Stimulated activated CD8-positive, alpha-beta memory T cell treated with anti-CD3 and anti-CD28 coated beads, Interleukin-7, amount 100 ng/mL, for 4 hours (primary cell): ENCODE data around the gene BEST1.
"Not testable (repeated sequence)": the region's sequence is repeated elsewhere in the genome, so short reads cannot be mapped to it uniquely, and the experiment has no call there.

Experiments used
- DNase-seq, 2 donors: peaks; one replicate each; pipeline ENCODE4 v3.0.0-alpha.2; 2020; ENCODE audit warnings: low read depth in 2 of 2

Gene BEST1

DNA sequence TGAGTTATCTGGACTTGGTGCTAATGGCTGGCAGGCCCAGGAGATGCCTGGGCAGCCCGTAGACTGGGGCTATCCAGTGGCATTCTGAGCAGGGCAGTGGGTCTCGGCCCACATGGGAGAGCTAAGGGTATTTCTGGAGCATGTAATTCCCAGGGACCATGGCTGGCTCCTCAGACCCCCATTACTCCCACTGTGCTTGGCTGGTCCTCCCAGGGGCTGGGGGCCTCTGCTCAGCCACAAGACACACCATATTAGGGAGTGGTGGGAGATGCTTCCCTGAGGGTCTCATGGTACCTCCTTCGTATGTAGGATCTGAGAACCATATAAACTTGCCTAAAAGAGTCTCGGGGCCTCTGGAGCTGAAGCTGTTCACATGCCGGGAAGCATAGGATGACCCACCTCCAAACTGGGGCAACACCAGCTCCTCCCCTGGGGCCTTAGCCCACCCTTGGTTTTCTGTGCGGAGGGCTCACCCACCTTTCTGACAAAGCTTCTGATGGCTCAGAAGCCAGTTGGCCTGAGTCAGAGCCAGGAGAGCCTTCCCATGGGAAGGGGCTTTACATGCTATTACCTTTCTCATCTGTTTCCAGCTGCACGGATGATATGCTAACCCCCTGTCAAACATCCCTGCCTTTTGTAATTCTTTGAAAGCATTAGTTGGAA is 26.8 kb downstream of the BEST1 start:
- no peak for DNase-seq

DNA sequence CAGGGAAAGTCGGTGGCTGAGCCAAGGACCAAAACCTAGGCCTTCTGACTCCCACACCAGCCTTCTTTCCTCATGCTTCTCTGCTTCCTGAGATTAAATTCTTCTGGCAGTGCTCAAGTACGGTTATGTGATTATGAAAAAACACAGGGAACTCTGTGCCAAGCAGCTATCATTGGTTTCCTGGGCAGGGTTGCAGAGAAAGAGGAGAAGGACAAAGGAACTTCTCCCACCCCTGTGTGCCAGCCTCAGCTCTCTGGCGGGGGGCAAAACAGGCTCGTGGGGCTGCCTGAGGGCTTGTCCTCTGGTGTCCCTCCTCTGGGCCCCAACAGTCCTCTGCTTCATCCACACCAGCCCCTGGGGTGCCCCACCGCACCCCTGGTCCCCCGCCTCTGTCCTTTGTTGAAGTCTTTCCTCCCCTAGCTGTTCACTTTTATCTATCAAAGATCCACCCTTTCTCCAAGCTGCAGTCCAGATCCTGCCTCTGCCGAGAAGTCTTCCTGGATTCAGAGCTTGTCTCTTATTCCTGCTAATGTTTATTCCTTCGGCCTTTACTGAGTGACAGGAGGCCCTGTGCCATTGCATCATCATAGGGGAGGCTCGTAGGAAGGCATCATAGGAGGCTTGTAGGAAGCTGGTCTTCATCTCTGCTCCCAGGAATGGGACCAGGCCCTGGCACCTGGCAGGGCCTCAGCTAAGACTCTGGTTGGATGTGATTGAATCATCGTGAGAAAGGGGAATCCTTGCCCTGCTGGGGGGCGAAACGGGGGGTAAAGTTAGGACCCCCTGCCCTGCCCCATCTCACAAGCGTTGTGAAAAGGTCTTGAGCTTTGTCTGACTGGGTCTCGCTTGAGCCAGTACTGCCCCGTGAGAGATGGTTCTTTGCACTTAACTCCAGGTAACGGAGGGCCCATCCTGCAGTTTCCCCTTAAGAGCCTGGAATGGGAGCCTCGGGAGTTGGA is 28.8 kb downstream of the BEST1 start:
- DNase-seq: no peak

DNA sequence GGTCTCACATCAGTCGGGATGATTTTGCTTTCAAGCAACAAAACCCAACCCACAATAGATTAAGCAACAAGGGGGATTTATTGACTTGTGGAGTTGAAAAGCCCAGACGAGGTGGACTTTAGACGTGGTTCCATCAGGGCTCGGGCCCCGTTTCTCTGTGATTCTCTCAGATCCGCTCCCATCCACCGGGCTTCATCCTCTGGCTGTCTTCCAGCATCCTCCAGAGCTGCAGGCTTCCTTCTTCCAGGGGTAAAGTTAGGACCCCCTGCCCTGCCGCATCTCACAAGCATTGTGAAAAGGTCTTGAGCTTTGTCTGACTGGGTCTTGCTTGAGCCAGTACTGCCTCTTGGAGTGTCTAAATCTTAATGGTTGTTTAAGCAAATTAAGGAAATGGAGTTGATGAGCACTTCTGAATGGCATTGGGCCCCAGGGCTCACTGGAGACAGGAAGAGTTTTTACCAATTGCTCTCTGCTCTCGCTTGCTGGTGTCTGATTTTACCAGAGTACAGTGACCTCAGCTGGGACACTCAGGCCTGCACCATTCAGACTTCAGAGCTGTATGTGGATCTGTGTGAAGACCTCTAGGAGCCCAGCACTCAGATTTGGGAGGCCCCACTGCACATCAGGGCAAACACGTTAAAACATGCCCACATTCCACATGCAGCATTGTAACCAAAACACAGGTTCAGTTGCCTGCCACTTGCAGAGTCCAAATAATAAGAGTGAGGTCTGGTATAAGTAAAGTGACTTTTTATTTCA is 30.8 kb downstream of the BEST1 start:
- DNase-seq: no peak

GRCh38 chr11:61983419-61983818 is 33.3 kb downstream of the BEST1 start:
- DNase-seq: no peak

- DNase-seq: no peak
These were observed 35.7 kb downstream of the BEST1 start for GRCh38 chr11:61985869-61986268.

- no peak for DNase-seq
These were observed 44.8 kb downstream of the BEST1 start for GRCh38 chr11:61994981-61995380.

DNA sequence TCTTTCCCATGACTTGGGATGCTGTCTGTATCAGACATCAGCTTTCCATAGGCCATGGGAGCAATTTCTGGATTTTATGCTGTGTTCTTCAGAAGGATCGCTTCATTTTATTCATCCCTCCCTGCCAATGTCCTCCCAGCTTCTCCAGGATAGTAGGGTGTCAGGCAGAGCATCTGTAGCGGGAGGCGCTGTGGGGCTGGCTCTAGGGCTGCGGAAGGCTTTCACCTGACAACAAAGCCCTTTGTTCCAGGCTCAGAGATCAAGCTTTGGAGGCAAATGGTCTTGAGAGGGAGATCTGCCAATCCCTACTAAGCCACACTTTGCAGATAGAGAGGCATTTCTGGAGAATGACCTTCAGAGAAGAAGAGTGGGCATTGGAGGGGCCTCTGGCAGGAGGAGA is 46.8 kb downstream of the BEST1 start:
- DNase-seq: no peak

DNA sequence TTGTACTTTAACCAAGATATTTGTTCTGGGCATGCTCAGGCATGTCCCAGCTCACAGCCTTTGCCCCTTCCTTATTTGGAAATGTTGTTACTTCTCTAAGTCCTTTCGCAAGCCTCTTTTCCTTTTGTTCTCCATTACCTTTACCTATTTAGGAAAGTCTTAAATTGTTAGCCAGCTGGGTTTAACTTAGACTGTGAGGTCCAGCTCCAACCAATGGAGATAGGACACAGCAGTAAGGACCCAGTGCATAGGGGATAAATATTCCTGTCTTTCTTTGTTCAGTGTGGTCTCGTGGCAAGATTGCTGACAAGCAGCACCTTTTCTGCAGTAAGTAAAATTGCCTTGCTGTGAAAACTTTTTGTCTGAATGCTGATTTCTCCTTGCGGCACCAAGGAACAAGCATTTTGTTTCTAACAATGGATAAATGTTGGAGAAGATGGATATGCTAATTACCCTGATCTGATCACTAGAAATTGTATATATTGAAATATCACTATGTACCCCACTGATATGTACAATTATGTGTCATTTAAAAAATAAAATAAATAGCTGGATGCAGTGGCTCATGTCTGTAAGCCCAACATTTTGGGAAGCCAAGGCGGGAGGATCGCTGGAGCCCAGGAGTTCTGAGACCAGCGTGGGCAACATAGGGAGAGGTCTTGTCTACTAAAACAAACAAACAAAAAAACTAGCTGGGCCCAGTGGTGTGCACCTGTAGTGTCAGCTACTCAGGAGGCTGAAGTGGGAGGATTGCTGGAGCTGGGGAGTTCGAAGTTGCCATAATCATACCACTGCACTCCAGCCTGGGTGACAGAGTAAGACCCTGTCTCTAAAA is 49.2 kb downstream of the BEST1 start:
- DNase-seq: no peak

DNA sequence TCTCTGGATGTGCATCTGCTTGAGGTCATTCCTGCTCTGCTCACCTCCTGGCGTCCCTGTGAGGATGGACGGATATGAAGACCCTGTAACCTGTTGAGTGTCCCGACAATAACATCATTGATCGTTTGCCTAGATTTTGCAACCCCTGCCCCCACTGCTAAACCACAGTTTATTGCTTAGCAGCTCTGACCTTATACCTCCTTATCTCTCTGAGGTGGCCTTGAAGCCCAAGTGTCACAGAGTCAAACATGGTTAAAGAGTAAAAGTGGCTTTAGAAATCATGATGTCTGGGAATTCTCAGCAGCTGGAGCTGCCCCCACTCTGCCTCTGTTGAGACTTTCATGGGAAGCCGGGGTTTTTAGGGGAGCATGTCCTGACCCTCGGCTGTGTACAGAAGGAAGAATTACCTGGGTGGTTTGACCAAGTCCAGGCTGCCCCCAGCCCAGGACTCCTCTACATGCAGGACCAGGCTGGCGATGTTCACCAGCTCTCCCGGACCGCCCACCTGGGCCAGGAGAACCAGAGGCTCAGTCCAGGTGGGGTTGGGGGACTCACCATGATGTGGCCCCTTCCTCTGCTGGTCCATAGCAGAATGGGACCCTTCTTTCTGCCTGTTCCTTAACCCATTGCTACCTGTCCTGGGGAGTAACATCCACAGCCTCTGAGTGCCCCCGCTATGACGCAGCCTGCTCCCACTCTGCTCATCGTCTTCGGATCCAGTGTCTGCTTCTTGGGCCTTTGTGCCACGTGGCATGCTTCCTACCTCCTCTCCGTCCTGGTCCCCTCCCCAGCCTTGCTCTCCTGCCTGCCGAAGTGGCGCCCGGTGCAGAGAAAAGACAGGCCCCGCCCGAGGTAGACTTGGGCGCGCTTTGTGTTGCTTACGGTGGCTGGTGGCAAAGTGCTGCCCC is 50.6 kb downstream of the BEST1 start:
- no peak for DNase-seq

DNA sequence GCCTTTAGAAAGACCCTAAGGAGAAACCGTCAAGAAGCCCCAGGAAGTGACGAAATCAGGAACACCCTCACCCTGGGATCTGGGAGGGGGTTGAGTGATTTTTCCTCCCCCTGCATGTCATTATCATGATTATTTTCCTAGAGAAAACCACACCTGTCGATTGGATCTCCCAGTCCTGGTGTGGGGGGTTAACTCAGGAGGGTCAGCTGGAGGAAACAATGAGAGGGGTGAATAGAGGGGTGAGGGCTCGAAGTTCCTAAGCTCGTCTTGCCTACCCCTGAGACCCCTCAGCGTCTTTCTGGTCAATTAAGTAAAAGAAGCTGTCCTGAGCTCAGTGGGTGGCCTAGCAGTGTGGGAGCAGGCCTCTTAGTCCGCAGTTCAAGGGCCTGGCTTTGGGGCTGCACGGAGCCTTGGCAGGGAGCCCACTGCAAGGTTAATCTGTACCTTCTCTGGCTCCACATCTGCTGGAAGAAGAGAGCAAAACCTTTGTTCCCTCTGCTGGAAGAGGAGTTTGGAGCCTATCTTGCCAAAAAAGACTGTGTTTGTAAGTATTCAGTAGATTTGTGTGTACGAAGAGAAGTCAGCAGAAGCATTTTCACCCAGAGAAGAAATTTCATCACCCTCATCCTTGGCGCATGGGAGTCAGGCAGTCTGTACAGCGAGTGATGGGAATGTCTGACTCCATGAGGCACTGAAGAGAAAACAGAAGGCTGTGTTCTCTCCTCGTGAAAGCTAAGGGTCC is 51.5 kb downstream of the BEST1 start:
- no peak for DNase-seq

DNA sequence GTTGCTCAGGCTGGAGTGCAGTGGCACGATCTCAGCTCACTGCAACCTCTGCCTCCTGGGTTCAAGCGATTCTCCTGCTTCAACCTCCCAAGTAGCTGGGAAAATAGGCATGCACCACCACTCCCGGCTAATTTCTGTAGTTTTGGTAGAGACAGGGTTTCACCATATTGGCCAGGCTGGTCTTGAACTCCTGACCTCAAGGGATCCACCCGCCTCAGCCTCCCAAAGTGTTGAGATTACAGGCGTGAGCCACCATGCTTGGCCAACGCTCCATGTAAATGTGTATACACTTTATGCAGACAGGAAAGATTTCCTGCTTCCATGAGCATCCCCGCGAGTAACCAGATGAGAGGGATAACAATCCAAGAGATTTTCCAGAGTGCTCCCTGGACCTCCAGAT is 52.1 kb downstream of the BEST1 start:
- DNase-seq: not testable (repeated sequence)

- DNase-seq: no peak
These were observed 54.3 kb downstream of the BEST1 start for GRCh38 chr11:62004473-62004872.

GRCh38 chr11:62008193-62008592 is 58.0 kb downstream of the BEST1 start:
- DNase-seq: no peak

GRCh38 chr11:62010935-62011528 is 60.9 kb downstream of the BEST1 start:
- DNase-seq: no peak

GRCh38 chr11:62011881-62012280 is 61.7 kb downstream of the BEST1 start:
- no peak for DNase-seq

- no peak for DNase-seq
These were observed 62.3 kb downstream of the BEST1 start for GRCh38 chr11:62012451-62012831.

DNA sequence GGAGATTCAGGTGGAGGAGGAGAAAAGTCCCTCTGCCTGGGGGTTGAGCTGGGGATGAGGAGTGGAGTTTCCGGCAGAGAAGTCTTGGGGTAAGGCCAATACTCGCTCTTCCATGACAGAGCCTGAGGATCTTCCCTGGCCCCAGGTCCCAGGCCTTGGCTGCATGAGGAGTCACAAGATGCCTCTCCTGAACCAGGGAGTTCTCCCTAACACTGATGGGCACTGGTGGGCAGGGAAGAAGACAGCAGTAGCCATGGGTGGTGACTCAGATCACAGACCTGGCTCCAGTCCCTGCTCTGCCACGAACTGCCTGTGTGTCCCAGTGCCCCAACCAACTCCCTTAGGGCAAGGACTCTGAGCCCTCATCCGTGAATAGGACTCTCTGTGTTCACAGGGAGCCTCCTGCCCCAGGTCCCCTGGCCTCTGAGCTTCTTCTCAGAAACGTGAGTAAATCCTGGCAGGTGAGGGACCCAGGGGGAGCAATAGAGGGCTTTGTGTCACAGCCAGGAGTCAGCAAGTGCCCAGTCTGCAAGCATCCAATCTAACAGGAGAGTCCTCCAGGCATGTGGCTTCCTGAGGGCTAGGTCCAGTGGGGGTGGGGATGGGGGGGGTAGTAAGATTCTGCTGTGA is 62.8 kb downstream of the BEST1 start:
- DNase-seq: no peak
